ENCODE measurements around the gene RNU7-1. TPM values are rescaled to one million over a fixed set of nuclear protein-coding genes. Genes with fewer than 3 reads are reported as not detected.

The RNU7-1 gene
- total and polyA plus RNA-seq, 12 donors: not detected

DNA sequence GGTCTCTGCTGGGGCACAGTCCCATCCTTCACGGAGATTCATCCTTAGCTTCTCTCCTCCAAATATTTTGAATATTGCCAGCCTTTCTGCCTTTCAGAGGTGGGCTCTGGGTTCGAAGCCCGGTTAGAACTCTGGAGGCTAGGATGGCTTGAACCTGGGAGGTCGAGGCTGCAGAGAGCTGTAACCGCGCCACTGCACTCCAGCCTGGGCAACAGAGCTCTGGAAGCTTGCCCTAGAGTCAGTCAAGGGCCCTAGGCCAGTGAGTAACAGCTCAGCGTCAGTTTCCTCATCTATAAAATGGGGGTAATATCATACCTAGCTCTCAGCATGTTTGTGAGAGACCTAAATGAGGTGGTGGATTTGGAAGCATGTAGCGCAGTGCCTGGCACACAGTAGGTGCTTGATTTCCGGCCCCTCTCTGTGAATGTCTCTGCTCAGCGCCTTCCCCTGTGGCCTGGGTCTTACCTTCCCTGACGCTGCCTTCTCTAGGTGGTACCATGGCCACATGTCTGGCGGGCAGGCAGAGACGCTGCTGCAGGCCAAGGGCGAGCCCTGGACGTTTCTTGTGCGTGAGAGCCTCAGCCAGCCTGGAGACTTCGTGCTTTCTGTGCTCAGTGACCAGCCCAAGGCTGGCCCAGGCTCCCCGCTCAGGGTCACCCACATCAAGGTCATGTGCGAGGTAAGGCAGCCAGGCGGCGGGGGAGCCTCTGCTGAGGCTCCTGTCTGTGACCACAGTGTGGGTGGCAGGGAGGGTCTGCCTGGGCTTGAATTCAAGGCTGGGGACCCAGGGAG lies 10.9 kb downstream of the RNU7-1 start:
- Histone ChIP-seq H3K36me3 (replicated peaks in 1 of 2) (no peaks in the 10 kb centered on the region), H3K9me3 (replicated peaks in 1 of 3) (no peaks in the 10 kb centered on the region), H3K27me3 (no peaks in the 10 kb centered on the region), H3K4me3 (no peak overlapping the region), H3K27ac (peak overlapping the region in 3 of 5 donors; percentile 28 to 83 (median 52)), H3K4me1 (replicated peaks in 1 of 2) (peaks cover 10 to 32% of the 10 kb centered on the region in 2 donors)
- intact Hi-C loops (cut with DNase I): loop anchor here (10.0 kb wide), 2 partner anchors 80 to 160 kb away; partner anchors contain the start of gene SPSB2 (in 1 of the 2)
- TF ChIP-seq, protein P1, sequence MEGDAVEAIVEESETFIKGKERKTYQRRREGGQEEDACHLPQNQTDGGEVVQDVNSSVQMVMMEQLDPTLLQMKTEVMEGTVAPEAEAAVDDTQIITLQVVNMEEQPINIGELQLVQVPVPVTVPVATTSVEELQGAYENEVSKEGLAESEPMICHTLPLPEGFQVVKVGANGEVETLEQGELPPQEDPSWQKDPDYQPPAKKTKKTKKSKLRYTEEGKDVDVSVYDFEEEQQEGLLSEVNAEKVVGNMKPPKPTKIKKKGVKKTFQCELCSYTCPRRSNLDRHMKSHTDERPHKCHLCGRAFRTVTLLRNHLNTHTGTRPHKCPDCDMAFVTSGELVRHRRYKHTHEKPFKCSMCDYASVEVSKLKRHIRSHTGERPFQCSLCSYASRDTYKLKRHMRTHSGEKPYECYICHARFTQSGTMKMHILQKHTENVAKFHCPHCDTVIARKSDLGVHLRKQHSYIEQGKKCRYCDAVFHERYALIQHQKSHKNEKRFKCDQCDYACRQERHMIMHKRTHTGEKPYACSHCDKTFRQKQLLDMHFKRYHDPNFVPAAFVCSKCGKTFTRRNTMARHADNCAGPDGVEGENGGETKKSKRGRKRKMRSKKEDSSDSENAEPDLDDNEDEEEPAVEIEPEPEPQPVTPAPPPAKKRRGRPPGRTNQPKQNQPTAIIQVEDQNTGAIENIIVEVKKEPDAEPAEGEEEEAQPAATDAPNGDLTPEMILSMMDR (IDR thresholded peaks at IDR 0.05): peak in 1 of 6 experiments; percentile 10
- no peak for TF ChIP-seq POLR2A (IDR thresholded peaks at IDR 0.05)
- 55 to 63% (median 60%) methylated on average over 16 to 21 of the region's 21 CpGs for WGBS, 4 donors
- peak; percentile 52 to 81 (median 69) for DNase-seq

DNA sequence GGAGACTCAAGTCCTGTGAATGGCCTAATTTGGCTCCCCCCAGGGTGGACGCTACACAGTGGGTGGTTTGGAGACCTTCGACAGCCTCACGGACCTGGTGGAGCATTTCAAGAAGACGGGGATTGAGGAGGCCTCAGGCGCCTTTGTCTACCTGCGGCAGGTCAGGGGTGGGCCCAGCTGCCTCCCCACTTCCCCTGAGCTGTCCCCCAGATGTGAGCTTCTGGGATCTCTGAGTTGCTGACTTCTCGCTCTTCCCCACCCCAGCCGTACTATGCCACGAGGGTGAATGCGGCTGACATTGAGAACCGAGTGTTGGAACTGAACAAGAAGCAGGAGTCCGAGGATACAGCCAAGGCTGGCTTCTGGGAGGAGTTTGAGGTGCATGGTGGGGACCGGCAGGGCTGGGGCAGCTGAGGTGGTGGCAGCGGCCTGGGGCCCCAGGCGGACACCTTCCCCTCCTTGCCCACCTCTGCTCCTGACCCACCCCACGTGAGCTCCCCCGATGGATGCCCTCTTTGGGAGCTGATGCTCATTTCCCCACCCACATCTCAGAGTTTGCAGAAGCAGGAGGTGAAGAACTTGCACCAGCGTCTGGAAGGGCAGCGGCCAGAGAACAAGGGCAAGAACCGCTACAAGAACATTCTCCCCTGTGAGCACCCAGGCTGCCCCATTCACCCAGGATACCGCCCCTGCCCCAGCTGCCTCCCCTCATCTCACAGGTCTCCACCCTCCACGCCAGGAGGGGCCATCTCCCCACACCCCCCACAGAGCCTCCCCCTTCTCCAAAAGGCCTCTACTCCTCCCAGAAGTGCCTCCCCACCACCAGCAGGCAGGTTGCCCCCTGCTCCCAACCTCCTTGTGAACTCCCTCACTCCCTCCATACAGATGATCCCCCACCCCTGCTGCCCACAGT lies 11.7 kb downstream of the RNU7-1 start:
- intact Hi-C loops (cut with DNase I): loop anchor here (10.0 kb wide), 2 partner anchors 81 to 159 kb away; partner anchors contain the start of gene SPSB2 (in 1 of the 2)
- Histone ChIP-seq H3K27ac (peak overlapping the region in 3 of 5 donors; percentile 28 to 83 (median 52)), H3K4me1 (replicated peaks in 1 of 2) (peaks cover 10 to 39% of the 10 kb centered on the region in 2 donors), H3K4me3 (no peak overlapping the region), H3K27me3 (no peaks in the 10 kb centered on the region), H3K36me3 (replicated peaks in 1 of 2) (no peaks in the 10 kb centered on the region), H3K9me3 (replicated peaks in 1 of 3) (no peaks in the 10 kb centered on the region)
- TF ChIP-seq, protein P1 (IDR thresholded peaks at IDR 0.05): no peak
- no peak for TF ChIP-seq POLR2A (IDR thresholded peaks at IDR 0.05)
- 73 to 85% (median 78%) methylated on average over 14 to 22 of the region's 22 CpGs for whole genome bisulfite sequencing, 4 donors
- DNase-seq: peak in 1 of 7 donors; percentile 4

DNA sequence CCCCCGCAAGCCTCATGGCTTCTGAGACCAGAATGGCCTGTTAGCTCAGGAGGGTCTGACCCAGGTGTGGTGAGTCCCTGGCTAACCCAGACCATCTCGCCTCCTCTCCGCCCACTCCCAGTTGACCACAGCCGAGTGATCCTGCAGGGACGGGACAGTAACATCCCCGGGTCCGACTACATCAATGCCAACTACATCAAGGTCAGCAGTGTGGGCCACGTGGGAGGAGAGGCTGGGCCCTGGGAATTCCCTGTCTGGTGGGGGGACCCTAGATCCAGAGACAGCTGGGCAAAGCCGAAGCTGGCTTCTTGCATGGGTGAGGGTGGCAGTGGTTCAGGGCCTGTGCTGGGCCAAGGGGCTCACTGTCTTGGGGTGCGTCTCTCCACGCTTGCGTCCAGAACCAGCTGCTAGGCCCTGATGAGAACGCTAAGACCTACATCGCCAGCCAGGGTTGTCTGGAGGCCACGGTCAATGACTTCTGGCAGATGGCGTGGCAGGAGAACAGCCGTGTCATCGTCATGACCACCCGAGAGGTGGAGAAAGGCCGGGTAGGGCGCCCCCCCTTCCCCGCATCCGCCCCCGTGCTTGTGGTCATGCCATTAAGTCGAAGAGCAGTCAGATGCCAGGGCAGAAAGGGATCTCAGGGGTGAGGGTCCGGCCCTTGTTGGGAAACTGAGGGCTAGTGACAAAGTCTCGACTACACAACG lies 12.6 kb downstream of the RNU7-1 start:
- peaks cover 15 to 47% of the 10 kb centered on the region in 2 donors for H3K4me1 ChIP-seq (replicated peaks in 1 of 2)
- intact Hi-C loops (cut with DNase I): loop anchor here (10.0 kb wide), 2 partner anchors 81 to 159 kb away; partner anchors contain the start of gene SPSB2 (in 1 of the 2)
- no peak for TF ChIP-seq POLR2A (IDR thresholded peaks at IDR 0.05)
- TF ChIP-seq, protein P1 (IDR thresholded peaks at IDR 0.05): no peak
- no peak overlapping the region for H3K27ac ChIP-seq
- no peaks in the 10 kb centered on the region for H3K27me3 ChIP-seq
- no peak overlapping the region for H3K4me3 ChIP-seq
- DNase-seq: peak in 1 of 7 donors; percentile 1
- H3K36me3 ChIP-seq (replicated peaks in 1 of 2): no peaks in the 10 kb centered on the region
- 67 to 78% (median 76%) methylated on average over 12 to 28 of the region's 28 CpGs for WGBS, 4 donors
- H3K9me3 ChIP-seq (replicated peaks in 1 of 3): no peaks in the 10 kb centered on the region
